SIG-M5 (cell line): ENCODE results near the gene RAB7A.

Source experiments
- DNase-seq: peaks from one replicate; lab custom pipeline; 2025; lab: John Stamatoyannopoulos, UW

Gene RAB7A

GRCh38 chr3:128788268-128788869, 62.4 kb downstream of the RAB7A start:
- DNase-seq, result no peak

DNA sequence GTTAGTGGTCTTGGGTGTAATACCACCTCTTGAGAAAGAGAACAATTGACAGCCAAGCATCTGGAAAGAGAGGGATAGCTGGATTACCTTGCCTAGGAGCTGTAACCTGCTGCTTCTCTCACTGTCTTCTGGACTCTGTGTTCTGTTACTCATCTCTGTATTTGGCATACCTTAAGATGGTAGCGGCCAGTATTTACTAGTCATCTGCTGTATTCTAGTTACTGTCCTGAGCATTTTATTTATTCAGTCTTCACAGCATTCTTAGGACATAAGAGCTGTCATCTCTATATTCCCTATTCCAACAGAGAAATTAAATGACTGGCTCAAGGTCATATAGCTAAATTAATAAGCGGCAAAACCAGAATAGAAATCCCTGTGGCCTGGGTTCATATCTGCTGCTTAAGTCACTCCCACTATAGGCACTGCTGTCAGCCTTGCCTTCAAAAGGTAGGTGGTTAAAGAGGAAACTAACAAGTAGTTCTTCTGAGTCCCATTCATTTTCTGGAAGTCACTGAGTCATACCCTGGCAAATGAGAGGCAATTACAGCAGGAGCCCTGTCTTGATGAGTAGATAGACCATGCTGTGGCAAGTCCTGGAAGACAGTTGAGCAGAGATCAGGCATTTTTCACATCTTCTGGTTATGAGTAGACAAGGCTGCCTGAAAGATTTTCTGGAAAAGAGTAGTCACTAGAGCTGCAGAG, 68.2 kb downstream of the RAB7A start:
- DNase-seq, result no peak

DNA sequence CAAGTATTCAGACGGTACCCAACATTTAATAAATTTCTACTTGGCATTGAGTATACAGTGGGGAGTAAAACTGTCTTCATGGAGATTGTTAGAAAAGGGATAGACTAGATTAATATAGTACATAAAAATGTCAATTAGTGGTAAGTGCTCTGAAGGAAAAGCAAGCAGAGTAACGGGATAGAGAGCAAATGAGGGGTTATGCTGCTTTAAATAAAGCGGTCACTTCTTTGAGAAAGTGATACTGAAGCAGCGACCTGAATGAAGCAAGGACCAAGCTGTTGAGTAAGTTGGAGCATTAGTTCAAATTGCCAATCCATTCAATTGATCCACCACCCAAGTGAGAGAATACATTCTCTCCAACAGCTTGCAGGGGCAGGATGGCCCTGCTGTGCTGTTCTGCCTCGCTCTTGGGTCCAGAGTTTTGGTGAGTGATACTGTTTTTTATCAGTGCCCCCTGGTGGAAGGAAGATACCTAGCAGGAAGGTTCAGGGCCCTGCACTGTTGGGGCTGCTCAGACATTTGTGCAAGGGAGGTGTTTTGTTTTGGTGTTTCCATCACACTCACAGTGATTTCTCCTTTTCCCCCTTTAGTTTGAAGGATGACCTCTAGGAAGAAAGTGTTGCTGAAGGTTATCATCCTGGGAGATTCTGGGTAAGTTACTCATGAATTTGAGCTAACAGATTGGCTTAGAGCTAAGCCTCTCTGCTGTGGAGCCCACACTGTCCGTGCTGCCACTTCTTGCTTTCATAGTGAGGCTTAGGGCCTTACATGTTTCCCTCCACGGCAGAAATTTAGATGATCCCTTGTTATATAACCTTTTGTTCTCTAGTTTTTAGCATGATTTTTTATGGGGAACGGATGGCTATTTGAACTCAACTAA, 69.0 kb downstream of the RAB7A start:
- DNase-seq, result no peak

DNA sequence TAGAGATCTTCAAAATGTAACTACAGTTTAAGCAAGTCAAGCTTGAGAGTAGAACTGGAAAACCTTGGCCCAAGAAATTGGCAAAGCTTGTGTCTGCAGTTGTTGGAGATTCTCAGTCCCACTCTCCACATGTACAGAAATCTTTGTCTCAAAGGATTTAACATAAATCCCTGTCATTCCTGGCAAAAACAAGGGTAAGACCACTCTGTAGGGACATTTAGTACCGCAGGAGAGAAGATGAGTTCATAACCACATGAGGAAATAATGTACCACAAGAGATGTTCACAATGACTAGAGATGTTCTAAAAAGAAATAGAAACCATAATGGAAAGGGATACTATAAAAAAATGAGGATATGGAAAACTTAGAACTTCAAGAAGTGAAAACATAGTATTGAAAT, 73.7 kb downstream of the RAB7A start:
- DNase-seq, result no peak

DNA sequence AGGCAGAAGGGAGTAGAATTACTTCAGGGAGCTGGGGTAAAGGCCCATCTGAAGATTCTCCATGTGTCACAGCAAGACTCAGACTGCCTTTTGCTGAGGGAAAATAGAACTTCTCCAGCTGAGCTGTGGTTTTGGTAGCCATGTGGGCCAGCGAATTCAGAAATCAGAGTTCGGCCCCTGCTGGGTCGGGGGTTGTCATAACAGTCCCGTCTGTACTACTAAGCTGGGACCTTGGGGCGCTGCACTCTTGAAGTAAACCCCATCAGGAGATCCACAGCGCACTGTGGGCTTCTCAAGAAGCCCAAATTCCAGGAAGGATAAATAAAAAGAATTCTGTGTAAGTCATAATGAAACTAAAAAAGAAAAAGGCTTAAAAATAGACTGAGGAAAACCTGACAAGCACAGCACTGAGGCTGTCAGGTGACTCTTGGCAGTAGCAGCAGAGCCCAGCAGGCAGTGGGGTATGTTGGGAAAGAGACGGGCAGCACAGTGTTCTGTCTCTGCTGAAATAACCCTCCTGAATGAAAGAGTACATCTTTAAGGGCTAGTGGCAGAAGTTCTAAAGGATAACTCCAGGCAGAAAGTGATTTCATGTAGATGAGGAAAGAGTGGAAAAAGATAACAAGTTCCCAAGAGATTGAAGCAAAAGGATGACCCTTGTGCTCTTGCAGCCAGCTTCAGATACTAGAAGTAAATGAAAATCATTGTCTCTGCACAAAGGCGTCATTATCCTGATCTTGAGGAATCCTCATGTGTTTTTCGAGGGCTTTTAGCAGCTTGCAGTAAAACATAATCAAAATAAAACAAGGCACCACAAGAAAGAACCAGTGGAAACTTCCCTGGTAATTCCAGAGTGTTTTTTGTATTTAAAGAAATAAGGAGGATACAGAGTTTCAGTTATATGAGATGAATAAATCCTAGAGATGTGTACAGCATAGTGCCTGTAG, 74.5 kb downstream of the RAB7A start:
- no peak for DNase-seq

DNA sequence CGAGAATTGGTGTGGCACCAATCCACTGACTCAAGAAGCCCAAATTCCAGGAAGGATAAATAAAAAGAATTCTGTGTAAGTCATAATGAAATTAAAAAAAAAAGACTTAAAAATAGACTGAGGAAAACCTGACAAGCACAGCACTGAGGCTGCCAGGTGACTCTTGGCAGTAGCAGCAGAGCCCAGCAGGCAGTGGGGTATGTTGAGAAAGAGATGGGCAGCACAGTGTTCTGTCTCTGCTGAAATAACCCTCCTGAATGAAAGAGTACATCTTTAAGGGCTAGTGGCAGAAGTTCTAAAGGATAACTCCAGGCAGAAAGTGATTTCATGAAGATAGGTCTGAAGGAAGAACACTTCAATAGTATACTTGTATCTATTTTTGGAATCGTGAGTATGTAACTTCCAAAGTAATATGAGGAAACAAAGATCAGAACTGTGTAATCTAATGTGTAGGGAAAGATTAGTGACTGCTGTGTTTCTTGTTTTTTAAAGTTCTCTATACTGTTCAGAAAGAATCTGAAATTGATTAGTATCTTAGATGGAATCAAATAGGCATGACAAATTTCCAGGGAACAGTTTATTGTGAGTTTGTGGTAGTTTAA, 75.9 kb downstream of the RAB7A start:
- DNase-seq, result no peak

GRCh38 chr3:128803307-128803706, 77.3 kb downstream of the RAB7A start:
- DNase-seq, result no peak

DNA sequence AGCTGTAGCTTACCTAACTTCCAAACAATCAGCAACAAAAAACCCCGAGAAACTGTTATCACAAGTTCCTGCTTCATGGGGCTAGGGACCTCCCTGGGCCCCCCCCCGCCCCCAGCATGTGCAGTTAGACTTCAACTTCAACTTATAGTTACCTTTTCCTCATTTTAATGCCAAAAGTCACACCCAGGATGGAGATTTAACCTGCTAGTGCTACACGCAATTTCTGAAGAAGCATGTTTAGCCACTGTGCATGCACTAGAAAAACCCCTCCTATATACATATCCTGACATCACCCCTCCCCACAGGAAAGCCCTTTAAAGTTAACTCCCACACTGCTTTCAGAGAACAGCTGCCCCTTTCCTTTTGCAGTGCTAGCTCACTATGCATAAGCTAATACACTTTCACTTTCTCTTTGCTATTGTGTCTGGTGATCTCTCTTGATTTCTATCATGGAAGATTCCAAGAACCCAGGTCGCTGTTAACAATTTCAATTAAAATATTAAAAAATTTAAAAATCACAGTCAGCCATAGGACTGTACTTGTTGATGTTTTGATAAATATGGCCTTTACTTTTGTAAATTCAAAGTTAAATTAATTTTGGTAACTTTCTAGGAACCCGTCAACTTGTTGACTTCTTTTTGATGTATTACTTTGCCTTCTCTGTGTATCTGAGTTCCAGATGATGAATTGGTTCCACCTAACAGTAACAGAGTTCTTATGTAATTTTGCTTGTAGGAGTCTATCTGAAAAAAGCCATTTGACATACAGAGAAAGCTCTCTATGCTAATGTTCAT, 78.2 kb downstream of the RAB7A start:
- no peak for DNase-seq

- no peak for DNase-seq
These were observed 78.8 kb downstream of the RAB7A start for GRCh38 chr3:128804811-128805155.

DNA sequence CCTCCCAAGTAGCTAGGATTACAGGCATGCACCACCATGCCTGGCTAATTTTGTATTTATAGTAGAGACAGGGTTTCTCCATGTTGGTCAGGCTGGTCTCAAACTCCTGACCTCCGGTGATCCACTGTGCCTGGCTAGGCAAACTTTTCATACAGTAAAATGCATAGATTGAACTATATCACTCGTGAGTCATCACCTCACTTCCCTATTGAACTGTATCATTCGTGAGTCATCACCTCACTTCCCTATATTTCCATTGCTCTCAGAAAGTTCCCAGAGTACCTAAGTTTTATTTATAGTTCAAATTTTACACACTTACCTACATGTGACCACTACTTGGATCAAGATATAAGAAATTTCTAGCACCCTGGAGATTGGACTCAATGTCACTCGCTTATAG, 79.8 kb downstream of the RAB7A start:
- peak; percentile 49 for DNase-seq

- no peak for DNase-seq
These were observed 80.6 kb downstream of the RAB7A start for GRCh38 chr3:128806588-128806987.

- no peak for DNase-seq
These were observed 81.3 kb downstream of the RAB7A start for GRCh38 chr3:128807186-128807830.

DNA sequence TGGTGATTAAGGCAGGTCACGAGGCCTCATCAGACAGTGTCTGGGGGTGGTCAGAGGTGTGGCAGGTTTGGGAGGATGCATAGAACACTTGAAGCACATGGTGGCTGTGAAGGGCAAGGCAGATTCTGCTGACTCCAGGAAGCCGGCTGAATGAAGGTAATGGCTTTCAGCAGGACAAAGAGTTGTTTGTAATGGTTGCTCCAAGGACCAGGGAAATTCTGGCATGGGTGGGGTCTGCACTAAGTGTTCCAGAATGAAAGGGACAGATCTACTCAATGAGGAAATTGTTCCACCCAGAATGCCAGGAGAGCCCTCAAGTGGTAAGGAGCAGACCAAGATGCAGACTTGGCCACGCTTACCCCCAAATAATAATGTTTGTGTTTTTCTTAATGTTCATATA, 82.7 kb downstream of the RAB7A start:
- DNase-seq, result no peak

DNA sequence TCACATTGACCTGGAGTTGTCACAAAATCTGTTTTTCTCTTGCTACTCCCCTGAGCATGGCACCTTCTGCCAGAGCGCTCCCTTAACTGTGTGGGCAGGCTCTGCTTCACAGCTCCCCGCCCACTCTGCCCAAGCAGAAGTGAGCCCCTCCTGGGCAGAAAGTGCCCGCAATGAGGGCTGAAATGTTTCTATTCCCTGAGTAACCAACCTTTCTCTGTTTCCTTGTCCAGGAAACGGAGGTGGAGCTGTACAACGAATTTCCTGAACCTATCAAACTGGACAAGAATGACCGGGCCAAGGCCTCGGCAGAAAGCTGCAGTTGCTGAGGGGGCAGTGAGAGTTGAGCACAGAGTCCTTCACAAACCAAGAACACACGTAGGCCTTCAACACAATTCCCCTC, 87.1 kb downstream of the RAB7A start:
- DNase-seq, result no peak

- no peak for DNase-seq
These were observed 88.1 kb downstream of the RAB7A start for GRCh38 chr3:128814060-128814459.

GRCh38 chr3:128814519-128815317, 88.7 kb downstream of the RAB7A start:
- peak; percentile 32 for DNase-seq

GRCh38 chr3:128815318-128816064, 89.5 kb downstream of the RAB7A start:
- DNase-seq, result no peak

DNA sequence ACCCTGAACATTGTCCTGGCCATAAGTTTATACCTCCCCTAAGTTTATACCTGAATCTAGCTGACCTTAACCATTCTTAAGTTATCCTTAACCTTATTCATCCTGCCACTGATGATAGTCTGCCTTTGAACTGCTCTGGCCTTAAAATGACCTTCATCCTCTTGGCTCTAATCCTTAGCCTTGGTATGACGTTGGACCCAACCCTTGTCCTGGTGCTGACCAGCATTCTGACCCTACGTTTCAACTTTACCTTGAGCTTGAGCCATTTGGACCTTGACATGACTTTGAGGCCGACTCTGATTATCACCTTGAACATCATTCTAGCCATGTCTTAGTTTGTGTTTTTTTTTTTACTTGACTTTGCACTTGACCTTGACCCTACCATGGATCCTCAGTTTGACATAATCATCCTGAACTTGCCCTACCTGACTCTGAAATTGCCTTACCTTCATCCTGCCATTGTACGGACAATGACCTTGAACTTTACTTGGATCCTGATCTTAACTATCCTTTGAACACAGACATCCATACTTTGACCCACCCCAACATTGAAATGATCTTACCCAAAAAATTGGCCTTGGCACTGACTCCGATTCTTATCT, 92.3 kb downstream of the RAB7A start:
- DNase-seq, result no peak
